Femur (tissue), 1 donor: ENCODE measurements around the gene E2F4.

Experiments used
- DNase-seq: peaks from one replicate; pipeline ENCODE4 v3.0.0-alpha.2; 2017

E2F4 gene

DNA sequence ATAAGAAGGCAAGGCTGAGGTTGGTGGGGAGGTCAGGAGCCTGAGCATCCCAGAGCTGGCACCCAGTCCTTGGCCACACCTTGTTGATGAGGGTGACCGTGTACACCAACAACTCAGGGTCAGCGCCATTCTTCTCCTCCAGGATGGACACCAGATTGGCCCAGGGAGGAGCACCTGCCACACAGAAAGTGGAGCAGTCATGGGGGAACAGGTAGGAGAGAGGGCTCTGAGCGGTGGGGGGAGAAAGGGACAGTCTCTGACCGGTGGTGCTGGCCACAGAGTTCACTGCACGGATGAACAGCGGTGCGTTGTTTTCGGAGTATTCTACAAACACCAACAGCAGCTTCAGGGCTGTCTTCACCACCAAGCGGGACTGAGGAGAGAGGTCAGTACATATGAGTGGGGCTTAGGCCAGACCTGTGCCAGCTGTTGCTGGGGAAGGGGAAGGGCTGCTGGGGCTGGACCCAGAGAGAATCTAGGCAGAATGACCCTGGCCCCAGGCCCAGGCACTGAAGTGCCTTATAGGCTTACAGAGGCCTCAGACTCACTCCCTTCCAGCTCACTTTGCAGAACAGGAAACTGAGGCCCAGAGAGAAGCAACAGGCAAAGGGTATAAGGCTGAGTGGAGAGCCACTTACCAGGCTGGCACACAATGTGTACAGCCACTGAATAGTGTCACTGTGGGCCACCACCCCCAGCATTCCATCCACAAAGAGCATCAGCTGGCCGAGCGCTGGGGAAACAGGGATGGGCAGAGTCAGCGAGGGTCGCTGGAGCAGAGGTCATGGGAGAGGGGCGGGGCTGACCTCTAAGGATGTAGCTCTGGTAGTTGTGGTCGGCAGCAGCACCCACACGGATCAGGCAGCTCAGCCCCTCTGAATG is 45.7 kb downstream of the E2F4 start:
- DNase-seq: no peak

DNA sequence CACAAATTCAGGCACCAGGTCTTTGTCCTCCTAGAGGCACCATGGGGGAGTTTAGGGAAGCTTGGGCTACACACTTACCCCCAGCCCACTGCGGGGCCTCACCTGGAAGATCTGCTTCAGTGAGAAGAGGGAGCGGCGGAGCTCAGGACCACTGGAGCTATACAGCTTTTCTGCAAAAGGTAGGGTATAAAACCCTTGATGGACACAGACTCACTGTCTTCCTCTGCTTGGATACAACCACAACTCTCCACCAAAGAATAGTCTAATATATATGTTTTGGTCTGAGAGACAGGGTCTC is 46.3 kb downstream of the E2F4 start:
- DNase-seq: no peak

DNA sequence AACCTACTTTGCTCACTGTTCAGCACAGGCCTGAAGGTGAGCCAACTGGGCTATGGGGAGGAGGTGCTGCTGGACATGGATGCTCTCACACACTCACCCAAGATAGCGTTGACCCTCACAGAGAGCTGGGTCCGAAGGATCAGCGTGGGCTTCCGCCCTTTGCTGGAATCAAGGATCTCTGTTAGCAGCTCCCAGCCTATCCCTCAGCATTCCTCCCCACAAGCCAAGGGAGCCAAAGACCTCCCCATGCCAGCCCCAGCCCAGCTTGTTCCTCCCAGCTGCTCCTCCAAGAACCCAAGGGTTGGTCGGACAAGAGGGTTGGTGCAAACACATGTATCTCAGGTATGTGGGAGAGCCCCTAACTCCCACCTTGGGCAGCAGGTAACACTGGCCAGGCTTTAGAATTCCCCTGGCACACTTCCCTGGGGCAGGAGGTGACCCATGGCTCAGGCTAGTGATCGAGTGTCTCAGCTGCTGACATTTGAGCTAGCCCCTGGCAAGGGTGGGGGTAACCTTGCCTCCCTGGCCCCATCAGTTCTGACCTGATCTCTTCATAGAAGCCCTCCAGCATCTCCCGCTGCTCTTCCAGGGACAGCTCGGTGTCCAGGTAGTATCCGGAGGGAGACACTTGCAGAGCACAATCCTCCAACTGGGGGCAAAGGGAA is 47.0 kb downstream of the E2F4 start:
- peak; percentile 19 for DNase-seq

DNA sequence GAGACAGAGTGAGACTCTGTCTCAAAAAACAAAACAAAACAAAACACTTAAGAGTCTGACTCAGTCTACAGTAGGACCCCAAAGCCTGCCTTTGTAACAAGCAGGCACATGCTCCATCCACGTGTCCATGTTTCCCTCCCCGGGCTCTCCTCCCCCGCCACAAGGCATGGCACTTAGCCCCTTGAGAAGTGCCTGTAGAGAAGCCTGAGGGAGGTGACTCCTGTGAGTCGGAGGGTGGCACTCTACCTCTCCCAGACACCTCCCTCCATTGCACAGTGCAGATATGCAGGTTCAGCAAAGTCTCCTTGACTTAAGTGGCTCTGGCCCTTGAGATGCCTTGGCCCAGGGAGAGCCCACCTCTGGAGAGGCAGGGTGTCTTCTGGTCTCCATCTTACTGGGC is 48.6 kb downstream of the E2F4 start:
- DNase-seq: no peak

DNA sequence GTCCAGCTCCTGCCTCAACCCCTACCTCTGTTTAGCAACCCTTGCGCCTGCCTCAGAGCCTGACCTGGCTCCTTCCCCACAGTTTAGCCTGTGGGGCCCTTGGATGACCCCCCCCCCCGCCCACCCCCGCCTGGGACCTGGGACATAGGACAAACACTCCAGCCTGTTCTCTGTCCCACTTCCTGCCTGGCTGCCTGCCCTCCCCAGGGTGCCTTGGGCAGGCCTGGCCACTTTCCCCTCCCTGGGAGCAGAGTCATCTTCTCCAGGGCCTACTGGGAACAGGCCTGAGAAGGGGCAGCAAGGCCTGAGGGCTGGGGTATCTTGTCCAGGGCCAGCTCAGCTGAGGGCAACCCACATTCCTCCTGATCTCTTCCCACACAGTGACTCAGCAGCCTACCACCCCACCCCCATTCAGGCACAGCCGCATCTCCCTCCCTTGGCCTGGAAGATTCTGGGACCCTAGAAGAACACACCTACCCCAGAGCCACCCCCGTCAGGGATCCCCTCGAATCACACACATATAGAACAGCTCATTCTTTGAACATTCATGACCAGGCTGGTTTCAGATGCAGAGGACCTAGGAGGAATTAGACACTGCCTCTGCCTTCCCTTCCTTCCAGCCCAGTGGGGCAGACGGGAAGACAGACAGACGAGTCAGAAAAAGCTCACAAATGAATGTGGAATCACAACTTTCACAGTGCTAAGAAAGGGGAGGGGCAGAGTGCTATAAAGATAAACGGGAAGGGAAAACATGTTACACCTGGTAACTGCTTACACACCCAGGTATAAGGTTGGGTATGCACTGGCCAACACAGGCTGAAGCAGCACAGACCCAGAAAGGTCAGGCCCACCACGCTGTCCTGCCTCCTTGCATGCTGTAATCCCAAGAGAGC is 49.3 kb downstream of the E2F4 start:
- DNase-seq: peak; percentile 38

DNA sequence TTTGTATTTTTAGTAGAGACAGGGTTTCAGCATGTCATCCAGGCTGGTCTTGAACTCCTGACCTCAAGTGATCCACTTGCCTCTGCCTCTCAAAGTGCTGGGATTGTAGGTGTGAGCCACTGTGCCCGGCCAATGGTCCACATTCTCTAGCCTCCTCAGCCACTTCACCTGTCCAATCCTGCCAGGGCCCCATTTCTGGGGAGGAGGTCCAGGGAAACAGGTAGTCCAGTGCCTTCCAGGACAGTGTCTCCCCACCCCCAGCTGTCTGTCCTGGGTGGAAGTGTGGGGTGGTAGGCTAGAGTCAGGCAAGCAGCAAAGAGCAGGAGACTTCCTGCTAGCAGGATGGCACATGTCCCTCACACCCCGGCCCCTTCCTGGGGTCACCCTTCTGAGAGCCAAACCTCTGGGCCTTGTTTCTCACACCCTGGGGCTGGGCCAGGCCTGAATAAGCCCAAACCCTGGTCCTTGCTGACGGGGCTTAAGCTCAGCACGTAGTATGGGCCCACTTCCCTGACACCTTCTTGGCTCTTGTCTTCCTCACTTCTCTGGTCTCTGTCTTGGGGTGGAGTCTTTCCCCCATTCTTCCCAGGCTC is 50.3 kb downstream of the E2F4 start:
- DNase-seq: peak; percentile 15

DNA sequence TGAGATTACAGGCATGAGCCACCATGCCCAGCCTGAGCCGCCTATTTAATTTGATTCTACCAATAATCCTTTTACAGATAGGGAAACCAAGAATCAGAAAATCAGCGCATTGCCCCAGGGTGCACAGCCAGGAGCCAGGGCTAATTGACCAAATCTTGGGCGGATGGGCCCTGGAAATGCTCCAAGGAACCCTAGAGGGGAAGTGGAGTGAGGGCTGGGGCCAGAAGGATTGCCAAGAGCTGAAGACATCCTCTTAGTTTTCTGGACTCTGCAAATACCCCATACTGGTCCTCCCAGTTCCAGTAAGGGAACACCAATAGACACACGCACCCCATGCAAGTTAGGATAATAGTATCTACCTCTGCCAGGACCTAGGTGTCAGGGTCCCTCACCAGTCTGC is 51.5 kb downstream of the E2F4 start:
- peak; percentile 21 for DNase-seq

DNA sequence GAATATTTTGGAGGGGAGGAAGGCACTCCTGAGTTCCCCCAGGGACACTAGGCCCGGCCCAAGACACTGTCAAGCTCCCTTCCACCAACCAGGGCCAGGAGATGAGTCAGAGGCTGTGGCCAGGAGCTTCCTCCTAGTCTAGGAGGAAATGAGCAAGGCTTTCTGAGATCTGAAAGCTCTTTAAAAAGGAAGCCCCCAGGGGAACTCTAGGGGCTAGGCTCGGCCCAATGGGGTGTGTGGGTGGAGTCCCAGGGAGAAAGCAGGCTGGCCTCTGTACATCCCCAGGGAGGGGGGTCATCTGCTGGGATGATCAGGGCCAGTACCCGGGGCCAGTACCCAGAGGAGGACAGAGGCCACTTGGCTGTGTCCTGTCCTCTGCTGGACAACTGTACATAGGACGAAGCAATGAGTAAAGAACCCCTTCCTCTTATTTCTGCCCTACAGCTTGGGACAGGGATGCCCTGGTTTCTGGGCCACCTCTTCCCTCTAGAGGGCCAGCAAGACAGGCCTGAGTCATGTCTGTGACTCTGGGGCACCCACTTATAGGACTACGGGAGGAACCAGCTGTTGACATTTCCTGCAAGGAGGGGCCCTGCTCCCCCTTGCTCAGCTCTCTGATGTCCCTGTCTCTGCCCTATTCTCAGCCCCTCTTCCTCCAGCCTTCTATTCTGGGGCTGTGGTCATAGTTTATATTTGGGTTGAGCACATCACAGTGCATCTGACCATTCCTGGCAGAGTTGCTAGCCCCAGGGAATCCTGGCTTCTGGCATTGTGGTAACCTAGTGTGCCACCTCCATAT is 52.6 kb downstream of the E2F4 start:
- DNase-seq: peak; percentile 80

DNA sequence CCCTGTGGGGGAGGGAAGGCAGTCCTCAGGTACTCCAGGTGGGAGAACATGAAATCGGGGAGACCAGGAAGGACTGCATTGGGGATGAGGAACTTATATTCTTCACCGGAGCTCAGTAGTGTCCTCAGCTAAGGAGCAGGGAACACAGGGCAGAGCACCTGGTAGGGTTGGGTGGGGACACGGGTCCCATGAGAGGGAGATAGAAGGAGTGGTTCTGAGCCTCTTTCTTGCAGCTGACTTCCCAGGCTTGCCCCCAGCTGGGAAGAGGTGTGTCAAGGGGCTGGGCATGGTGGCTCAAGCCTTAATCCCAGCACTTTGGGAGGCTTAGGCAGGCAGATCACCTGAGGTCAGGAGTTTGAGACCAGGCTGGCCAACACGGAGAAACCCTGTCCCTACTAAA is 53.2 kb downstream of the E2F4 start:
- no peak for DNase-seq

DNA sequence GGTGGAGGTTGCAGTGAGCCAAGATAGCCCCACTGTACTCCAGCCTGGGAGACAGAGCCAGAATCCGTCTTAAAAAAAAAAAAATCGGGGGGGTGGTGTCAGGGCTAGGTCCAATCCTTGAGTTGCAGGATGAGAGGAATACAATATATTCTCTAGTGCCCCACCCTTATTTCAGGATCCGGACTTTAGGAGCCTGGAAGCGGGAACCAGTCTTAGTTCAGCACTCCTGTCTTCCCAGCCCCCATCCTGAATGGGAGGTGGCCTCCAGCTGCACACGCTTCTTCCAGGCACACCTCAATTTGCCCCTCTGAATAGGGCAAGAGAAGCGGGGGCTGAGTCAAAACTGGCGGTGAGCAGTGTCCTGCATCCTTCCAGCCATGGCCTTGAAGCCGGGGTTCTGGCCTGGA is 53.7 kb downstream of the E2F4 start:
- no peak for DNase-seq

DNA sequence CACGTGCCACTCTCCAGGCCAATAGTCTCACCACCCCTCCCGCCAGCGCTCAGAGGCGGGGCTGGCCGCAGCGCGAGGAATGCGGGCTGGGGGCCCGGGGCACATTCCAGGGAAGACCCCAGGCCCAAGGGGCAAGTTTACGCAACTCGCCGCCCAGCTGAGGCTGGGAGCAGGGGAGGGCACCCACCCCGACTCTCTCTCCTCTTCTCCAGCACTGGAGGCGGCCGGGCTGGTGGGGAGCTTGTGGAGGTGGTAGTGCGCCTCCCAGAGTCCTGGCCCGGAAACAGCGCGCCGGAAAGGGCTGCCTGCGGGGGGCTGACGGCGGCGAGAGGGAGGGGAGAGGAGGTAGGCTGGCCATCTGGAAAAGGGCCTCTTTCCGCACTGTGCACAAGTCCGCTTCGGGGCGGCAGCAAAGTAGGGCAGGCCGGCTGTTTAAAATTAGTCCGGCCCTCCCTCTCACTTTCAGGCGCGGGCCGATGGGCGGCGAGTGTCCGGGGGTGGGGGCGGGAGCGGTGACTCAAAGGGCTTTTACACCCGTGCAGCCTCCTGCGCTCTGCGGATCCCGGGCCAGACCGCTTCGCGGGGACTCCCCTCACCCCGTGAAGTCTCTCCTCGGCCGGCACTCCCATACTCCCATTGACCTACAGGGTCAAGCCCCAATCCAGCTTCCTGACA is 54.3 kb downstream of the E2F4 start:
- DNase-seq: peak; percentile 91

DNA sequence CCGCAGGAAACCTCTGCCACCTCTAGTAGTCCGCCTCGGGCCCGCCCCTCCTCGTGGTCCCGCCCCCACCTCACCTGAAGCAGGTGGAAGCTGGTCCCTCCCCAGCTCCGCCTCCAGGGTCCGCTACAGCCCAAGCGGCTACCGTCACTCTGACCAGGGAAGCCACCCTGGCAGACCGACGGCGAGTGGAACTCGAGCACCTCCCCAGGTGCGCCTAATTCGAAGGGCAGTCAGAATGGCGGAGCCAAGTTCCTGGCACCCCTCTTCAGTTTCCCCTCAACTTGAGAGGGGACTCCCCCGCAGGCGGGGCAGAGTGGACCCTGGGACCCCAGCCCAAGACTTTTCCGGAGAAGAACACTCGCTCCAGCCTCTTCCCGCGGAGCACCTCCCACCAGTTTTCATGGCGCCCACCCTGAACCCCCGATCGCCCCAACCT is 54.8 kb downstream of the E2F4 start:
- DNase-seq: peak; percentile 64

DNA sequence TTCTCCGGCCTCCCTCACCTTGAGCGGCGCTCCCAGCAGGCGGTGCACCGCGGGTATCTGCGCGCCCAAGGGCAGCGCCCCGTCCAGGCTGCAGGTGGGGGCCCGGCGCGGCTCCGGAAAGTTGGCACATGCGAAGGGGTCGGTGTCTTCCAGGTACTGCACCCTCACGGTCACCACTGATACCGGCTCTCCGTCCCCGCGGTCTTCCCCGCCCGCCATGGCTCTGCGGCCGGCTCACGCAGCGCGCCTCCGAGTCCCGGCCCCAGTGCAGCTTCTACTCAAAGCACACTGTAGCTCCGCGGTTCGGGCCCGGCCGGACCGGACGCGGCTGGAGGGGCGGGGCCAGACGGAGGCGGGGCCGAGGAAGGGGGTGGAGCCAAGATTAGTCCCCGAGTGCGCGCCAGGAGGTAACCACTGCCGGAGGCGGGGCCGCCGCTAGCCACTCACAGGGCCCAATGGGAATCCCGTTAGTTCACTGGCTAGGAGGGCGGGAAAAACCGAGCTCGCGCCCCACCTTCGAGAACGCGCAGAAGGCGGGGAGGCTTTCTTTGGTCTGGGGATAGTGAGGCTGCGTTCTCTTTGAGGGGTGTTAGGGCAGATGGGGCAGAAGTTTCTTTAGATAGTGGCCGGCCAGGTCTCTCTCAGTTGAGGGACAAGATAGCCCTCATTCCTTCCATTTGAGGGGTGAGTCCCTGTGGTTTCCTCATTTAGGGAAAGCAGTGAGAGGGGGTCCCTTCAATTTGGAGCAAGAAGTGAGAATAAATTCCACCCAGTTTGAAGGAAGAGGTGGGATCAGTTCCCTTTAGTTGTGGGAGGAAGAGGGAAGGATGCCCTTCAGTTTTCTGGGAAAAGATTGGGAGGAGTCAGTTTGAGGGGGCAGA is 55.5 kb downstream of the E2F4 start, which contains the start of gene FHOD1:
TSS of gene FHOD1 (minus strand) at position 290 of the 881 bp plus-strand sequence. CDS start at position 219, 71 bp downstream.
- peak; percentile 97 for DNase-seq

DNA sequence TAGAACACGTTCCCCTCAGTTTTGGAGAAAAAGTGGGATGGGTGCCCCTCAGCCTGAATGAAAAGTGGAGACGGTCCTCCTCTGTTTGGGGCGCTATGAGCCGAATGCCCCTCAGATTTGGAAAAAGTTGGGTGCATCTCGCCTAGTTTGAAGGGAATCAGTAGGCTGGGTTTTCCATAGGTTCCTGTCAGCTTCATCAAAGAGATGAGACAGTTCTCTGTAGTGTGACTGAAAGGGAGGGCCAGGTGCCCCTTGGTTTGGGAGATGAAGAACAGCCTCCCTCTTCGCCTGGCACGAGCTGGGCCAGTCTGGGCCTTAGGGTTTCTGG is 56.1 kb downstream of the E2F4 start:
- no peak for DNase-seq
